ENCODE data around the gene ZBTB38. TPM values are rescaled to one million over a fixed set of nuclear protein-coding genes. Genes with fewer than 3 reads are reported as not detected.

The ZBTB38 gene
- total RNA-seq, 1 donor from 2014 or later = 21.0 TPM

GRCh38 chr3:141400073-141400971 is 32.0 kb downstream of the ZBTB38 start:
- Mint-ChIP-seq H3K36me3 (ENCODE audit: low read depth) (peaks cover 13% of the 10 kb centered on the region), H3K4me3 (peak overlapping the region; percentile 72), H3K4me1 (ENCODE audit: low read depth) (peaks cover 20% of the 10 kb centered on the region), H3K27ac (no peak overlapping the region), H3K27me3 (ENCODE audit: insufficient read depth) (no peaks in the 10 kb centered on the region), H3K9me3 (peaks cover 11% of the 10 kb centered on the region)
- DNase-seq (ENCODE audit: low spot score) = no peak
- intact Hi-C loops (cut with micrococcal nuclease) = loop anchor here (2.0 kb wide), 1 partner anchor 14 kb away; no protein-coding TSS in a partner anchor

- DNase-seq (ENCODE audit: low spot score) = no peak
- Mint-ChIP-seq H3K27me3 (ENCODE audit: insufficient read depth) (no peaks in the 10 kb centered on the region), H3K36me3 (ENCODE audit: low read depth) (peaks cover 18% of the 10 kb centered on the region), H3K4me1 (ENCODE audit: low read depth) (peaks cover 26% of the 10 kb centered on the region), H3K27ac (no peak overlapping the region), H3K4me3 (peak overlapping the region; percentile 72), H3K9me3 (peaks cover 11% of the 10 kb centered on the region)
- intact Hi-C loops (cut with micrococcal nuclease) = loop anchor here (2.0 kb wide), 1 partner anchor 14 kb away; no protein-coding TSS in a partner anchor
Observed at GRCh38 chr3:141401095-141401494, 32.8 kb downstream of the ZBTB38 start.

GRCh38 chr3:141401573-141402475 is 33.5 kb downstream of the ZBTB38 start:
- H3K9me3 Mint-ChIP-seq = peaks cover 4% of the 10 kb centered on the region
- no peak overlapping the region for H3K27ac Mint-ChIP-seq
- peaks cover 31% of the 10 kb centered on the region for H3K4me1 Mint-ChIP-seq (ENCODE audit: low read depth)
- H3K36me3 Mint-ChIP-seq (ENCODE audit: low read depth) = peaks cover 22% of the 10 kb centered on the region
- intact Hi-C loops (cut with micrococcal nuclease) = loop anchor here (2.0 kb wide), 2 partner anchors 13 to 171 kb away; partner anchors contain the start of gene PXYLP1
- peak overlapping the region; percentile 74 for H3K4me3 Mint-ChIP-seq
- peak; percentile 49 for DNase-seq (ENCODE audit: low spot score)
- no peaks in the 10 kb centered on the region for H3K27me3 Mint-ChIP-seq (ENCODE audit: insufficient read depth)

- H3K4me1 Mint-ChIP-seq (ENCODE audit: low read depth) = peaks cover 31% of the 10 kb centered on the region
- peak overlapping the region; percentile 62 for H3K27ac Mint-ChIP-seq
- H3K4me3 Mint-ChIP-seq = peak overlapping the region; percentile 85
- DNase-seq (ENCODE audit: low spot score) = peak; percentile 36
- H3K36me3 Mint-ChIP-seq (ENCODE audit: low read depth) = peaks cover 27% of the 10 kb centered on the region
- H3K27me3 Mint-ChIP-seq (ENCODE audit: insufficient read depth) = no peaks in the 10 kb centered on the region
- H3K9me3 Mint-ChIP-seq = no peaks in the 10 kb centered on the region
- intact Hi-C loops (cut with micrococcal nuclease) = loop anchor here (1.0 to 2.0 kb wide), 3 partner anchors 9 to 172 kb away; partner anchors contain the start of gene PXYLP1
Observed at GRCh38 chr3:141402476-141403171, 34.3 kb downstream of the ZBTB38 start.

GRCh38 chr3:141403576-141403975 is 35.3 kb downstream of the ZBTB38 start:
- DNase-seq (ENCODE audit: low spot score) = no peak
- H3K4me3 Mint-ChIP-seq = peak overlapping the region; percentile 54
- intact Hi-C loops (cut with micrococcal nuclease) = loop anchor here (1.0 to 2.0 kb wide), 3 partner anchors 8 to 173 kb away; partner anchors contain the start of gene PXYLP1
- no peaks in the 10 kb centered on the region for H3K27me3 Mint-ChIP-seq (ENCODE audit: insufficient read depth)
- H3K27ac Mint-ChIP-seq = no peak overlapping the region
- H3K4me1 Mint-ChIP-seq (ENCODE audit: low read depth) = peaks cover 31% of the 10 kb centered on the region
- no peaks in the 10 kb centered on the region for H3K9me3 Mint-ChIP-seq
- peaks cover 29% of the 10 kb centered on the region for H3K36me3 Mint-ChIP-seq (ENCODE audit: low read depth)

- Mint-ChIP-seq H3K36me3 (ENCODE audit: low read depth) (peaks cover 31% of the 10 kb centered on the region), H3K4me3 (no peak overlapping the region), H3K9me3 (no peaks in the 10 kb centered on the region)
Observed at GRCh38 chr3:141405025-141405424, 36.7 kb downstream of the ZBTB38 start.

GRCh38 chr3:141405591-141405990 is 37.3 kb downstream of the ZBTB38 start:
- H3K27me3 Mint-ChIP-seq (ENCODE audit: insufficient read depth) = no peaks in the 10 kb centered on the region
- no peak overlapping the region for H3K27ac Mint-ChIP-seq
- H3K9me3 Mint-ChIP-seq = no peaks in the 10 kb centered on the region
- peaks cover 38% of the 10 kb centered on the region for H3K4me1 Mint-ChIP-seq (ENCODE audit: low read depth)
- no peak overlapping the region for H3K4me3 Mint-ChIP-seq
- no peak for DNase-seq (ENCODE audit: low spot score)
- H3K36me3 Mint-ChIP-seq (ENCODE audit: low read depth) = peaks cover 31% of the 10 kb centered on the region
- intact Hi-C loops (cut with micrococcal nuclease) = no loop called here

More at GRCh38 chr3:141405025-141405424, 36.7 kb downstream of the ZBTB38 start:
- no peak overlapping the region for H3K27ac Mint-ChIP-seq
- H3K4me1 Mint-ChIP-seq (ENCODE audit: low read depth) = peaks cover 33% of the 10 kb centered on the region
- intact Hi-C loops (cut with micrococcal nuclease) = no loop called here
- DNase-seq (ENCODE audit: low spot score) = no peak
- no peaks in the 10 kb centered on the region for H3K27me3 Mint-ChIP-seq (ENCODE audit: insufficient read depth)

- Mint-ChIP-seq H3K36me3 (ENCODE audit: low read depth) (peaks cover 35% of the 10 kb centered on the region), H3K9me3 (no peaks in the 10 kb centered on the region), H3K4me1 (ENCODE audit: low read depth) (peaks cover 45% of the 10 kb centered on the region), H3K27ac (no peak overlapping the region), H3K27me3 (ENCODE audit: insufficient read depth) (no peaks in the 10 kb centered on the region), H3K4me3 (no peak overlapping the region)
- DNase-seq (ENCODE audit: low spot score) = no peak
- intact Hi-C loops (cut with micrococcal nuclease) = no loop called here
Observed at GRCh38 chr3:141406265-141406664, 38.0 kb downstream of the ZBTB38 start.

GRCh38 chr3:141407047-141407446 is 38.7 kb downstream of the ZBTB38 start:
- Mint-ChIP-seq H3K36me3 (ENCODE audit: low read depth) (peaks cover 36% of the 10 kb centered on the region), H3K4me1 (ENCODE audit: low read depth) (peaks cover 52% of the 10 kb centered on the region), H3K27ac (no peak overlapping the region), H3K4me3 (no peak overlapping the region), H3K9me3 (no peaks in the 10 kb centered on the region), H3K27me3 (ENCODE audit: insufficient read depth) (no peaks in the 10 kb centered on the region)
- DNase-seq (ENCODE audit: low spot score) = no peak
- intact Hi-C loops (cut with micrococcal nuclease) = no loop called here

- no peak overlapping the region for H3K4me3 Mint-ChIP-seq
- no peak for DNase-seq (ENCODE audit: low spot score)
- intact Hi-C loops (cut with micrococcal nuclease) = no loop called here
- H3K9me3 Mint-ChIP-seq = no peaks in the 10 kb centered on the region
- H3K27me3 Mint-ChIP-seq (ENCODE audit: insufficient read depth) = no peaks in the 10 kb centered on the region
- H3K27ac Mint-ChIP-seq = no peak overlapping the region
- H3K4me1 Mint-ChIP-seq (ENCODE audit: low read depth) = peaks cover 59% of the 10 kb centered on the region
- peaks cover 36% of the 10 kb centered on the region for H3K36me3 Mint-ChIP-seq (ENCODE audit: low read depth)
Observed at GRCh38 chr3:141407825-141408224, 39.5 kb downstream of the ZBTB38 start.

GRCh38 chr3:141408596-141408995 is 40.3 kb downstream of the ZBTB38 start:
- no peak overlapping the region for H3K4me3 Mint-ChIP-seq
- no peak overlapping the region for H3K27ac Mint-ChIP-seq
- H3K4me1 Mint-ChIP-seq (ENCODE audit: low read depth) = peaks cover 61% of the 10 kb centered on the region
- DNase-seq (ENCODE audit: low spot score) = no peak
- intact Hi-C loops (cut with micrococcal nuclease) = no loop called here
- peaks cover 41% of the 10 kb centered on the region for H3K36me3 Mint-ChIP-seq (ENCODE audit: low read depth)
- no peaks in the 10 kb centered on the region for H3K9me3 Mint-ChIP-seq
- H3K27me3 Mint-ChIP-seq (ENCODE audit: insufficient read depth) = no peaks in the 10 kb centered on the region

- Mint-ChIP-seq H3K27ac (peak overlapping the region; percentile 68), H3K27me3 (ENCODE audit: insufficient read depth) (no peaks in the 10 kb centered on the region), H3K9me3 (no peaks in the 10 kb centered on the region), H3K36me3 (ENCODE audit: low read depth) (peaks cover 41% of the 10 kb centered on the region), H3K4me3 (peak overlapping the region; percentile 7), H3K4me1 (ENCODE audit: low read depth) (peaks cover 70% of the 10 kb centered on the region)
- intact Hi-C loops (cut with micrococcal nuclease) = loop anchor here (2.0 to 5.0 kb wide), 6 partner anchors 39 to 1037 kb away; partner anchors contain the start of genes ATP1B3, RASA2, SLC25A36 and XRN1
- no peak for DNase-seq (ENCODE audit: low spot score)
Observed at GRCh38 chr3:141409940-141410241, 41.6 kb downstream of the ZBTB38 start.

All from activated T-helper 1 cell treated with anti-CD3 and anti-CD28 coated beads, Interleukin-12 subunit alpha, Interleukin-12 subunit beta, Interleukin-2, Interleukin-4 antibody, amounts not matched to agents 30 ng/mL and 10 ng/mL and 1 ng/mL, durations not matched to agents 14 hours and 24 hours and 36 hours (primary cell).